HG03558 (cell line): ENCODE measurements around the gene ISOC1.
A peak's percentile ranks its signal among the peaks of the same experiment; 100 is the strongest.

ENCODE experiments used
- ATAC-seq: cut with Tn5 transposase; IDR thresholded peaks from one replicate; pipeline ENCODE4 v1.9.1; 2021; ENCODE audit warnings: moderate number of reproducible peaks; ENCODE audit not compliant: unreplicated experiment; ENCODE audit errors: extremely low read depth

The ISOC1 gene

GRCh38 chr5:129094087-129094923 is at the start of gene ISOC1:
Gene ISOC1, plus strand, starts transcription at chr5:129094749. Its CDS starts 18 bp downstream, at chr5:129094767.
- ATAC-seq, result peak; percentile 75

- no peak for ATAC-seq
These were observed 48.4 kb upstream of the ISOC1 start for GRCh38 chr5:129046151-129046550.

- ATAC-seq, result no peak
These were observed 46.0 kb upstream of the ISOC1 start for GRCh38 chr5:129048509-129048908.

- no peak for ATAC-seq
These were observed 45.3 kb upstream of the ISOC1 start for GRCh38 chr5:129049126-129049799.

GRCh38 chr5:129051283-129051682 is 43.3 kb upstream of the ISOC1 start:
- ATAC-seq, result no peak

- ATAC-seq, result no peak
These were observed 41.1 kb upstream of the ISOC1 start for GRCh38 chr5:129053438-129053837.

- no peak for ATAC-seq
These were observed 37.2 kb upstream of the ISOC1 start for GRCh38 chr5:129057329-129057728.

GRCh38 chr5:129061849-129062248 is 32.7 kb upstream of the ISOC1 start:
- ATAC-seq, result no peak

- no peak for ATAC-seq
These were observed 31.0 kb upstream of the ISOC1 start for GRCh38 chr5:129063483-129064113.

- ATAC-seq, result no peak
These were observed 28.8 kb upstream of the ISOC1 start for GRCh38 chr5:129065721-129066120.

GRCh38 chr5:129067745-129068144 is 26.8 kb upstream of the ISOC1 start:
- no peak for ATAC-seq

GRCh38 chr5:129069292-129069691 is 25.3 kb upstream of the ISOC1 start:
- peak; percentile 63 for ATAC-seq

GRCh38 chr5:129073111-129073510 is 21.4 kb upstream of the ISOC1 start:
- no peak for ATAC-seq

GRCh38 chr5:129074903-129075302 is 19.6 kb upstream of the ISOC1 start:
- ATAC-seq, result no peak

GRCh38 chr5:129077433-129078075 is 17.0 kb upstream of the ISOC1 start:
- no peak for ATAC-seq

- no peak for ATAC-seq
These were observed 16.3 kb upstream of the ISOC1 start for GRCh38 chr5:129078247-129078646.

- no peak for ATAC-seq
These were observed 15.9 kb upstream of the ISOC1 start for GRCh38 chr5:129078660-129079059.

GRCh38 chr5:129079496-129079895 is 15.1 kb upstream of the ISOC1 start:
- no peak for ATAC-seq

GRCh38 chr5:129080766-129081165 is 13.8 kb upstream of the ISOC1 start:
- no peak for ATAC-seq

GRCh38 chr5:129082225-129083136 is 12.1 kb upstream of the ISOC1 start:
- no peak for ATAC-seq
